K562 (cell line): Measurements from ENCODE around the gene SYNJ2. TPM values are rescaled to one million over a fixed set of nuclear protein-coding genes. Genes with fewer than 3 reads are reported as not detected.

Source experiments
- ARID2 ChIP-seq: fragments of 450-650 bp; IDR thresholded peaks from 2 replicates; pipeline ENCODE4 v1.6.1; 2017; ENCODE audit warnings: antibody characterized with exemption, mild to moderate bottlenecking
- BCOR ChIP-seq: fragments of 450-650 bp; IDR thresholded peaks from 2 replicates; pipeline ENCODE4 v1.6.1; 2016
- CBFA2T3 ChIP-seq: fragments of 450-650 bp; IDR thresholded peaks from 2 replicates; pipeline ENCODE4 v1.6.1; 2017
- CBX1 ChIP-seq: sonication (generic); IDR thresholded peaks from 2 replicates; pipeline ENCODE4 v1.6.1; 2016; ENCODE audit warnings: antibody characterized with exemption, low read depth, mild to moderate bottlenecking
- CC2D1A ChIP-seq: fragments of 450-650 bp; IDR thresholded peaks from 2 replicates; pipeline ENCODE4 v1.6.1; 2017; ENCODE audit warnings: mild to moderate bottlenecking
- CHD4 ChIP-seq: fragments of 200-600 bp; sonication (generic); IDR thresholded peaks from 3 replicates; pipeline ENCODE4 v1.6.1; 2012; ENCODE audit warnings: low read depth, mild to moderate bottlenecking, mixed read lengths, low read length, inconsistent platforms; ENCODE audit not compliant: insufficient read depth, insufficient replicate concordance, poor library complexity, severe bottlenecking
- CREB1 ChIP-seq, 2 experiments: sonication (generic) in 1 of 2; formaldehyde crosslinking in 1 of 2; IDR thresholded peaks; 2 replicates each; pipeline versions ENCODE4 v1.6.1 to v1.8.0; 2012 to 2022; ENCODE audit warnings: inconsistent platforms in 1 of 2, mild to moderate bottlenecking in 1 of 2, missing genetic modification reagents in 1 of 2, moderate library complexity in 1 of 2
- CTBP1 ChIP-seq: fragments of 450-650 bp; IDR thresholded peaks from 2 replicates; pipeline ENCODE4 v1.6.1; 2016; ENCODE audit warnings: borderline replicate concordance
- GABPB1 ChIP-seq: sonication (generic); formaldehyde crosslinking; IDR thresholded peaks from 2 replicates; pipeline ENCODE4 v1.8.0; 2022; ENCODE audit warnings: mild to moderate bottlenecking, missing genetic modification reagents
- JUN ChIP-seq, 2 experiments: sonication (generic) in 1 of 2; formaldehyde crosslinking in 1 of 2; IDR thresholded peaks; 2 replicates each; pipeline versions ENCODE4 v1.6.1 to v1.8.0; 2012 to 2022; ENCODE audit warnings: borderline replicate concordance in 2 of 2, mild to moderate bottlenecking in 2 of 2, improper control_type of control experiment in 1 of 2, low read depth in 1 of 2, low read length in 1 of 2, missing genetic modification reagents in 1 of 2
- NFRKB ChIP-seq: fragments of 450-650 bp; IDR thresholded peaks from 2 replicates; pipeline ENCODE4 v1.6.1; 2016; ENCODE audit warnings: low read depth
- NR2C1 ChIP-seq, 2 experiments: fragments of 450-650 bp; IDR thresholded peaks; 2 replicates each; pipeline ENCODE4 v1.6.1; 2017; ENCODE audit warnings: mild to moderate bottlenecking in 2 of 2, antibody characterized with exemption in 1 of 2, inconsistent platforms in 1 of 2, missing compliant biosample characterization in 1 of 2, missing genetic modification characterization in 1 of 2
- NR2C2 ChIP-seq, 2 experiments: fragments of 200-800 bp in 1 of 2; sonication (Bioruptor generic) in 1 of 2; sonication (generic) in 1 of 2; formaldehyde crosslinking in 1 of 2; IDR thresholded peaks; 2 replicates each; pipeline versions ENCODE4 v1.6.1 to v1.8.0; 2016 to 2022; ENCODE audit warnings: mild to moderate bottlenecking in 1 of 2, missing compliant biosample characterization in 1 of 2, missing genetic modification characterization in 1 of 2, missing genetic modification reagents in 1 of 2
- NR4A1 ChIP-seq, 2 experiments: fragments of 250-450 bp in 1 of 2; fragments of 450-650 bp in 1 of 2; sonication (Bioruptor Pico) in 1 of 2; IDR thresholded peaks; 2 replicates each; pipeline versions ENCODE4 v1.4.0 to v1.6.1; 2016 to 2020; ENCODE audit warnings: mild to moderate bottlenecking in 2 of 2, missing compliant biosample characterization in 1 of 2, missing genetic modification characterization in 1 of 2, moderate library complexity in 1 of 2
- PHTF2 ChIP-seq: fragments of 250-450 bp; sonication (Bioruptor Pico); IDR thresholded peaks from 2 replicates; pipeline ENCODE4 v1.5.0; 2021; ENCODE audit warnings: mild to moderate bottlenecking
- PTTG1 ChIP-seq: fragments of 450-650 bp; IDR thresholded peaks from 2 replicates; pipeline ENCODE4 v1.6.1; 2016; ENCODE audit warnings: low read depth, mild to moderate bottlenecking, missing genetic modification characterization, missing compliant biosample characterization
- SPI1 ChIP-seq: IDR thresholded peaks from 2 replicates; pipeline ENCODE4 v1.6.1; 2011; ENCODE audit warnings: low read depth, low read length, control low read depth, borderline replicate concordance
- ZNF668 ChIP-seq: fragments of 250-450 bp; sonication (Bioruptor Pico); IDR thresholded peaks from 2 replicates; pipeline ENCODE4 v1.8.0; 2022; ENCODE audit warnings: mild to moderate bottlenecking, inconsistent platforms
- ZNF699 ChIP-seq: fragments of 250-450 bp; sonication (Bioruptor Pico); IDR thresholded peaks from 2 replicates; pipeline ENCODE4 v1.8.0; 2021; ENCODE audit warnings: mild to moderate bottlenecking, moderate library complexity; ENCODE audit not compliant: insufficient replicate concordance
- polyA plus RNA-seq, 8 experiments: library from polyadenylated mRNA; depleted of rRNA in 4 of 8; stranded (reverse) in 5 of 8; unstranded in 3 of 8; fragments of >200 nt; fragmentation: Nextera tagmentation in 2 of 8; fragmentation: Illumina TruSeq in 1 of 8; extraction: Ambion mirVana in 2 of 8; extraction: Trizol in 1 of 8; gene quantifications; 2 replicates each; pipeline versions ENCODE4 v1.2.1 to v1.2.3, GENCODE V29; 2011 to 2014; ENCODE audit warnings: inconsistent platforms in 1 of 8, missing spikeins in 1 of 8
- total RNA-seq, 7 experiments: library from RNA; depleted of rRNA in 6 of 7; stranded (reverse); fragments of >200 nt in 6 of 7; fragmentation: Illumina TruSeq in 2 of 7; extraction: Trizol in 2 of 7; gene quantifications; 2 replicates each; pipeline versions ENCODE4 v1.2.1 to v1.2.3, GENCODE V29; 2011 to 2021; ENCODE audit warnings: low replicate concordance in 1 of 7
- TF ChIP-seq, protein P1 (sequence below): fragments of 450-650 bp; IDR thresholded peaks from 2 replicates; pipeline ENCODE4 v1.6.1; 2016; ENCODE audit warnings: antibody characterized with exemption
- TF ChIP-seq, protein P2 (sequence below), 2 experiments: fragments of 450-650 bp in 1 of 2; sonication (generic) in 1 of 2; formaldehyde crosslinking in 1 of 2; IDR thresholded peaks in 1 of 2; conservative IDR thresholded peaks in 1 of 2; 2 replicates each; pipeline versions ENCODE4 v1.6.1 to v1.8.1; 2016 to 2023; ENCODE audit warnings: mild to moderate bottlenecking in 2 of 2, moderate library complexity in 2 of 2, inconsistent platforms in 1 of 2, missing genetic modification reagents in 1 of 2
- TF ChIP-seq, protein P3 (sequence below), 3 experiments: fragments of 200-800 bp in 1 of 3; sonication (Bioruptor generic) in 1 of 3; sonication (generic) in 1 of 3; formaldehyde crosslinking in 1 of 3; IDR thresholded peaks; 2 replicates each; pipeline versions ENCODE4 v1.6.1 to v1.8.0; 2016 to 2022; ENCODE audit warnings: mild to moderate bottlenecking in 2 of 3, missing compliant biosample characterization in 2 of 3, missing genetic modification characterization in 2 of 3, missing genetic modification reagents in 1 of 3

The SYNJ2 gene
- total and polyA plus RNA-seq, 9 of the 15 experiments (the other 6 are each of a cell fraction or from before 2014, with no cell fraction given), result 3.0 to 27.7 (median 17.8) TPM

DNA sequence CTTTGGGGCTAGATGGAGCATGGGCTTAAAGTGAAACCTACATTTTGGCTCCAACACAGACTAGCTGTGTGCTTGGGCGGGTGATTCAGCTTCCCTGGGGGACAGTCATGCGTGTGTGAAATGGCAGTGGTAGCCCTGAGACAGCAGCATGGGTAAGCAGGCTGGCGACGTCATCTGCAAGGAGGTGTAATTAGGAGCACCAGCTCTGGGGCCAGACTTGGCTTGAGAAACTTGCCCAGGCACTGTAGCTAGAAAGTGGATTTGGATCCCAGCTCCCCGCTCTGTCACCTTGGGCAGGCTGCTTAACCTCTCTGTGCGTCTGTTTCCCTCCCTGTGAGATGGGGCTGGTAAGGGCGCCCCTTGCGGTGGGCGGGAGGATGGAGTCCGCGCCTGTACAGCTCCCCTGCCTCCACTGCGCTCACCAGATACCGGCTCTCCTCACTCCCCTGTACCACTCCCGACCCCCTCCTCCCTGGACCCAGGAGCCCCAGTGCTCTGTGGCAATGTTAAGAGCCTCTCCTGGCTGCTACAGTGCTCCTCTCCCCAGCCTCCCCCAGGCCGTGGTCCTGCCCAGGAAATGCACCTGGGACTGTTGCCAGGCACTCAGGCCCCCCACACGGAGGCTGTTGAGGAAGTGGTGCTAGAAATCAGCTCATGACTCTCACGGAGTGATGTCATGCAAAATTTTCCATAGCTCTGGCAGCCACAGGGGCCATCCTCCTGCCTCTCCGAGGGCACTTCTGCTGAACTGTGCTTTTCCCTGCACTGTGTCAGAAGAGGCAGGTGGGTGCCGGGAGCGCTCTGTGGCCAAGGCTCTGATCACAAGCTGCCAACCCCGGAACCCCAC, 44.6 kb downstream of the SYNJ2 start (continued):
- TF ChIP-seq CBX1 (peak; percentile 51; the same call in 1 of the 2 replicates), CC2D1A (peak; percentile 69), GABPB1 (CRISPR knock-in tag) (peak; percentile 58; the same call in 1 of the 2 replicates), NFRKB (no peak), SPI1 (peak; percentile 82), CREB1 (IDR thresholded peaks at IDR 0.05) (no peak), CREB1 (CRISPR knock-in tag; IDR thresholded peaks at IDR 0.05) (peak; percentile 29; the same call in 1 of the 2 replicates), NR2C2 (CRISPR knock-in tag; IDR thresholded peaks at IDR 0.05) (peak; percentile 16; the same call in 1 of the 2 replicates), NR2C2 (tag; IDR thresholded peaks at IDR 0.05) (peak; percentile 84), CTBP1 (peak; percentile 57), PHTF2 (CRISPR knock-in tag) (no peak), ZNF699 (CRISPR knock-in tag) (no peak), BCOR (peak; percentile 87), JUN (IDR thresholded peaks at IDR 0.05; ENCODE audit: borderline replicate concordance, low read depth, low read length) (peak; percentile 74), JUN (CRISPR knock-in tag; IDR thresholded peaks at IDR 0.05; ENCODE audit: borderline replicate concordance) (0 out of 2 replicates have a peak, but pooled peaks have one; percentile 48), NR2C1 (IDR thresholded peaks at IDR 0.05) (peak; percentile 55), NR2C1 (tag; IDR thresholded peaks at IDR 0.05) (no peak; the same call in 1 of the 2 replicates), NR4A1 (CRISPR knock-in tag; IDR thresholded peaks at IDR 0.05) (0 out of 2 replicates have a peak, but pooled peaks have one; percentile 11), NR4A1 (tag; IDR thresholded peaks at IDR 0.05) (no peak), CBFA2T3 (0 out of 2 replicates have a peak, but pooled peaks have one; percentile 17), CHD4 (peak; percentile 26), ARID2 (no peak), PTTG1 (tag) (no peak), ZNF668 (no peak)
- TF ChIP-seq, protein P1, sequence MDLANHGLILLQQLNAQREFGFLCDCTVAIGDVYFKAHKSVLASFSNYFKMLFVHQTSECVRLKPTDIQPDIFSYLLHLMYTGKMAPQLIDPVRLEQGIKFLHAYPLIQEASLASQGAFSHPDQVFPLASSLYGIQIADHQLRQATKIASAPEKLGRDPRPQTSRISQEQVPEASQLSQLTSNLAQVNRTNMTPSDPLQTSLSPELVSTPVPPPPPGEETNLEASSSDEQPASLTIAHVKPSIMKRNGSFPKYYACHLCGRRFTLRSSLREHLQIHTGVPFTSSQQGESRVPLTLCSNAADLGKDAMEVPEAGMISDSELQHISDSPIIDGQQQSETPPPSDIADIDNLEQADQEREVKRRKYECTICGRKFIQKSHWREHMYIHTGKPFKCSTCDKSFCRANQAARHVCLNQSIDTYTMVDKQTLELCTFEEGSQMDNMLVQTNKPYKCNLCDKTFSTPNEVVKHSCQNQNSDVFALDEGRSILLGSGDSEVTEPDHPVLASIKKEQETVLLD, result peak; percentile 27; the same call in 1 of the 2 replicates
- TF ChIP-seq, protein P2, sequence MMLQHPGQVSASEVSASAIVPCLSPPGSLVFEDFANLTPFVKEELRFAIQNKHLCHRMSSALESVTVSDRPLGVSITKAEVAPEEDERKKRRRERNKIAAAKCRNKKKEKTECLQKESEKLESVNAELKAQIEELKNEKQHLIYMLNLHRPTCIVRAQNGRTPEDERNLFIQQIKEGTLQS (IDR thresholded peaks at IDR 0.05), result peak; percentile 83
- TF ChIP-seq, protein P2 (CRISPR knock-in tag; conservative IDR thresholded peaks at IDR 0.05), result no peak
- TF ChIP-seq, protein P3, sequence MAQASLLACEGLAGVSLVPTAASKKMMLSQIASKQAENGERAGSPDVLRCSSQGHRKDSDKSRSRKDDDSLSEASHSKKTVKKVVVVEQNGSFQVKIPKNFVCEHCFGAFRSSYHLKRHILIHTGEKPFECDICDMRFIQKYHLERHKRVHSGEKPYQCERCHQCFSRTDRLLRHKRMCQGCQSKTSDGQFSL (CRISPR knock-in tag; IDR thresholded peaks at IDR 0.05), result peak; percentile 84
- TF ChIP-seq, protein P3 (tag; IDR thresholded peaks at IDR 0.05), result no peak
